Left lung (tissue), 10 donors: ENCODE measurements around the gene GVQW3. TPM values are rescaled to one million over a fixed set of nuclear protein-coding genes. Genes with fewer than 3 reads are reported as not detected.

Experiments used
- ATAC-seq: fragments of 200-7000 bp; cut with Tn5 transposase; one replicate; pipeline ENCODE4 v1.9.1; 2020; ENCODE audit warnings: moderate library complexity
- DNase-seq, 4 donors: peaks; one replicate each; pipeline ENCODE4 v3.0.0-alpha.2; 2013 to 2020
- H3K27ac ChIP-seq, 2 donors: fragments of 200-600 bp; sonication (generic) in 1 of 2; one replicate each; pipeline versions ENCODE4 v1.5.0 to v1.8.0; 2020 to 2021
- H3K27me3 ChIP-seq, 2 donors: fragments of 200-600 bp; sonication (generic) in 1 of 2; one replicate each; pipeline versions ENCODE4 v1.5.0 to v1.8.0; 2020 to 2021
- H3K36me3 ChIP-seq, 2 donors: fragments of 200-600 bp; sonication (generic) in 1 of 2; one replicate each; pipeline versions ENCODE4 v1.5.0 to v1.8.0; 2020 to 2021
- H3K4me1 ChIP-seq, 2 donors: fragments of 200-600 bp; one replicate each; pipeline ENCODE4 v1.8.0; 2021
- H3K4me3 ChIP-seq, 2 donors: fragments of 200-600 bp; sonication (generic) in 1 of 2; one replicate each; pipeline versions ENCODE4 v1.5.0 to v1.8.0; 2020 to 2021; ENCODE audit warnings: mild to moderate bottlenecking in 1 of 2
- H3K9me3 ChIP-seq, 2 donors: fragments of 200-600 bp; sonication (generic) in 1 of 2; one replicate each; pipeline versions ENCODE4 v1.5.0 to v1.8.0; 2020 to 2021
- intact Hi-C, 2 donors: fragments of 100-400 bp; cut with DNase I; formaldehyde crosslinking; loops; one replicate each; pipeline versions ENCODE4 v1.11.2 to v1.14.2; 2022
- polyA plus RNA-seq, 6 donors: library from polyadenylated mRNA; unstranded; fragments of 120-200 nt; gene quantifications; one replicate each; pipeline ENCODE4 v1.2.1, GENCODE V29; 2013; ENCODE audit not compliant: insufficient read length in 6 of 6
- total RNA-seq, 2 donors: library from RNA; stranded (reverse); fragmentation: NEBNext Ultra II Directional; extraction: Animal tissue kit (Norgen Biotek cat#: 25700); gene quantifications; one replicate each; pipeline ENCODE4 v1.2.1, GENCODE V29; 2021
- TF ChIP-seq, protein P1 (sequence below), 2 donors: fragments of 200-600 bp; sonication (generic) in 1 of 2; IDR thresholded peaks; one replicate each; pipeline versions ENCODE4 v1.5.0 to v1.8.0; 2021; ENCODE audit warnings: antibody characterized with exemption in 2 of 2
- donor health status: DM: no; HTN: yes; CAD: no.
- donor health status: DM: no; HTN: no; CAD: no.

GVQW3 gene
- total and polyA plus RNA-seq, 8 donors = 1.4 to 24.3 (median 21.3) TPM

DNA sequence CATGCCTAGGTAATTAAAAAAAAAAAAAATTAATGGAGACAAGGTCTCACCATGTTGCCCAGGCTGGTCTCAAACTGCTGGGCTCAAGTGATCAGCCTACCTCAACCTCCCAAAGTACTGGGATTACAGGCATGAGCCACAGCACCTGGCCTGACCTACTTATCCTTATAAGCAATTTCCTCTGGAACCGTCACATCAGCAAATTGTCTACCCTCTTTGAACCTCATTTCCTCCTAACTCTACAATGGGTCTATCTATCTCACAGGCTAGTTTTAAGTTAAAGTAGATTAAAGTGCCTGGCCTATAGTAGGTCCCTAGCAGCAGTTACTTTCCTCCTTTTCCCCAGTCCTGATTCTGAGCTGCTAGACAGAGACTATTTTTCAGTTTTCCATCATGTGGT, 43.7 kb upstream of the GVQW3 start:
- Histone ChIP-seq H3K27ac (no peak overlapping the region), H3K27me3 (no peaks in the 10 kb centered on the region), H3K36me3 (no peaks in the 10 kb centered on the region), H3K4me3 (no peak overlapping the region), H3K4me1 (peaks cover 0 to 23% of the 10 kb centered on the region in 2 donors), H3K9me3 (peaks cover 0 to 13% of the 10 kb centered on the region in 2 donors)
- TF ChIP-seq, protein P1, sequence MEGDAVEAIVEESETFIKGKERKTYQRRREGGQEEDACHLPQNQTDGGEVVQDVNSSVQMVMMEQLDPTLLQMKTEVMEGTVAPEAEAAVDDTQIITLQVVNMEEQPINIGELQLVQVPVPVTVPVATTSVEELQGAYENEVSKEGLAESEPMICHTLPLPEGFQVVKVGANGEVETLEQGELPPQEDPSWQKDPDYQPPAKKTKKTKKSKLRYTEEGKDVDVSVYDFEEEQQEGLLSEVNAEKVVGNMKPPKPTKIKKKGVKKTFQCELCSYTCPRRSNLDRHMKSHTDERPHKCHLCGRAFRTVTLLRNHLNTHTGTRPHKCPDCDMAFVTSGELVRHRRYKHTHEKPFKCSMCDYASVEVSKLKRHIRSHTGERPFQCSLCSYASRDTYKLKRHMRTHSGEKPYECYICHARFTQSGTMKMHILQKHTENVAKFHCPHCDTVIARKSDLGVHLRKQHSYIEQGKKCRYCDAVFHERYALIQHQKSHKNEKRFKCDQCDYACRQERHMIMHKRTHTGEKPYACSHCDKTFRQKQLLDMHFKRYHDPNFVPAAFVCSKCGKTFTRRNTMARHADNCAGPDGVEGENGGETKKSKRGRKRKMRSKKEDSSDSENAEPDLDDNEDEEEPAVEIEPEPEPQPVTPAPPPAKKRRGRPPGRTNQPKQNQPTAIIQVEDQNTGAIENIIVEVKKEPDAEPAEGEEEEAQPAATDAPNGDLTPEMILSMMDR (IDR thresholded peaks at IDR 0.05) = no peak
- no peak for DNase-seq
- intact Hi-C loops = no loop called here
- no peak for ATAC-seq

DNA sequence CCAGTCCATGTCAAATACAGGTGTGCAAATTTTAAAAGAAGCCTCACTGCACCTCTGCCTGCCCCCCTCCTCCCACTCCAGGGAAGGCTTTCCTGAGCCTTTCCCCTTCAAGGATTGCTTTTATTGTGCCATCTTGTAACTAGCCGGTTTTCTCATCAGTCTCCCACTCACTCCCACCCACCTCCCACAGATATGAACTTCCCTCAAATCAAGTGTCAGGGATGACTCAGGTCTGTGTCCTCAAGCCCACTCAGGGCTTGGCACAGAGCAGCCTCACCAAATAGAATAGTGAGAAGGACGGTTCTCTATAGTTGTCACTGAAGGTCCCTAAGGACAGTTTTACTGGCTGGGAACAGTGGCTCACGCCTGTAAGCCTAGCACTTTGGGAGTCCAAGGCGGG, 43.2 kb upstream of the GVQW3 start:
- TF ChIP-seq, protein P1 (IDR thresholded peaks at IDR 0.05) = no peak
- no peak overlapping the region for H3K4me3 ChIP-seq
- H3K27ac ChIP-seq = no peak overlapping the region
- H3K36me3 ChIP-seq = no peaks in the 10 kb centered on the region
- no peak for ATAC-seq
- no peak for DNase-seq
- peaks cover 0 to 23% of the 10 kb centered on the region in 2 donors for H3K4me1 ChIP-seq
- intact Hi-C loops = no loop called here
- H3K9me3 ChIP-seq = peaks cover 0 to 13% of the 10 kb centered on the region in 2 donors
- H3K27me3 ChIP-seq = no peaks in the 10 kb centered on the region

DNA sequence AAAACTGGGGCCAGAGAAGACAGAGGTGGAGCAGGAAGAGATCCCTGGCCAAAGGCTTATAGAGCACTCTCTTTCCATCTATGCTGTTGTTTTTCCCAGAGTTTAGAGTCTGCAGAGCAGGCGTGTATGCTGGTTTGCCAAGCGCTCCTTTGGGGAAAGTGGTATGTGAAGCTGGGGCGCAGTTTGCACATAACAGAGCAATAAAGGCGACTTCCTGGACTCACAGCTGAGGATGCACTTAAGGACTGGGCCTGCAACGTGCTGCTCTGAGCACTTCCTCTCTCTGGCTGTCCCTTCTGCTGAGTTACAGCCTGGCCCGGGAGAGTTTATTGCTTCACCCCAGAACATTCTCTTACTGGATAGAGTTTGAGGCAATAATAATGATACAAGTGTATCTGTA, 41.9 kb upstream of the GVQW3 start:
- peaks cover 0 to 23% of the 10 kb centered on the region in 2 donors for H3K4me1 ChIP-seq
- H3K27me3 ChIP-seq = no peaks in the 10 kb centered on the region
- TF ChIP-seq, protein P1 (IDR thresholded peaks at IDR 0.05) = no peak
- no peaks in the 10 kb centered on the region for H3K36me3 ChIP-seq
- intact Hi-C loops = no loop called here
- peaks cover 0 to 11% of the 10 kb centered on the region in 2 donors for H3K9me3 ChIP-seq
- DNase-seq (peak in 2 of 4 donors; percentile 54 to 65), ATAC-seq (peak; percentile 93)
- peak overlapping the region; percentile 66 to 77 for H3K27ac ChIP-seq
- H3K4me3 ChIP-seq = no peak overlapping the region

DNA sequence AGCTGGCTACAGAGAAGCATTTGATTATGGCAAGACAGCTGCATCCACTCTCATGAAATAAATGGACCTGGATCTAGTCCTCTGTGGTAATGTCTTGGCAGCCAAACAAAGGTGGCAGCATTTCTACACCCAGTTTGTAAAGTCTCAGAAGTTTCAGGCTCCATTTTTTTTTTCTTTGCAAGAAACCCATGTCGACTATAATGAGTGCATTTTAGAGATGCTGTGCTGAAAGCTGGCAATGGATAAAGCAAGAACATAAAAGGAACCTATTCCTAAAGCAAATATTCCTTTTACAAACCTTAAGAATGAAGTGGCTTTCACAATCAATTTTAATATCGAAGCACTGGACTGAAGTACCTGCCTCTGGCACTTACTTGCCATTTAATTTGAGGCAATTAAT, 33.7 kb upstream of the GVQW3 start:
- Histone ChIP-seq H3K36me3 (peaks cover 0 to 24% of the 10 kb centered on the region in 2 donors), H3K27me3 (no peaks in the 10 kb centered on the region), H3K27ac (no peak overlapping the region), H3K4me3 (no peak overlapping the region), H3K4me1 (peaks cover 0 to 4% of the 10 kb centered on the region in 2 donors), H3K9me3 (no peaks in the 10 kb centered on the region)
- peak in 1 of 4 donors; percentile 58 for DNase-seq
- peak; percentile 81 for ATAC-seq
- TF ChIP-seq, protein P1 (IDR thresholded peaks at IDR 0.05) = no peak
- intact Hi-C loops = no loop called here

DNA sequence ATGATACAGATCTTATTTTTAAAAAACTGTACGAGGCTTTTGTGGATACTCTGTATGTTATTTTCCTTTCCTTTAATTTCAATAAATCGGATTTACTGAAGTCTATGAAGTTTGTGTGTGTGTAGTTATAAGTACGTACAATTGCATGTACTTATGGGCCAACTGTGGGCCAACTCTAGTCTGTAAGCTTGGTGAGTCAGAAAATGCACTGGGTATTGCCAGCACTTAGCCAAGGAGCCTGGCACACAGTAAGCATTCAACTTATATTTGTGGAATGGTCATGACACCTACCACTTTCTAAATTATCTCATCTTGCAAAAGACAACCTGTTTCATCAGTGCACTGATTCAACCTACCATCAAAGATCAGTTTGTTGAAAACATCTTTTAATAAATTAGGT, 32.8 kb upstream of the GVQW3 start:
- no peak overlapping the region for H3K27ac ChIP-seq
- no peaks in the 10 kb centered on the region for H3K9me3 ChIP-seq
- intact Hi-C loops = no loop called here
- DNase-seq = no peak
- ATAC-seq = peak; percentile 85
- TF ChIP-seq, protein P1 (IDR thresholded peaks at IDR 0.05) = no peak
- H3K36me3 ChIP-seq = peaks cover 0 to 33% of the 10 kb centered on the region in 2 donors
- H3K27me3 ChIP-seq = no peaks in the 10 kb centered on the region
- no peak overlapping the region for H3K4me3 ChIP-seq
- H3K4me1 ChIP-seq = peaks cover 0 to 4% of the 10 kb centered on the region in 2 donors
